Right ventricle myocardium inferior (tissue), 1 donor: ENCODE data around the gene POLR3B. TPM values are rescaled to one million over a fixed set of nuclear protein-coding genes. Genes with fewer than 3 reads are reported as not detected.

Experiments
- ATAC-seq: fragments of 200-7000 bp; cut with Tn5 transposase; one replicate; pipeline ENCODE4 v1.9.1; 2020; ENCODE audit warnings: mild to moderate bottlenecking, moderate library complexity
- DNase-seq: peaks from one replicate; pipeline ENCODE4 v3.0.0; 2021; ENCODE audit errors: missing footprints
- intact Hi-C: fragments of 100-400 bp; cut with DNase I; formaldehyde crosslinking; loops from one replicate; pipeline ENCODE4 v1.11.0; 2022
- total RNA-seq: library from RNA; stranded (reverse); fragmentation: NEBNext Ultra II Directional; extraction: Animal tissue kit (Norgen Biotek cat#: 25700); gene quantifications from one replicate; pipeline ENCODE4 v1.2.1, GENCODE V29; 2021
- donor health status: DM: no; HTN: yes; CAD: no; lungs with severe emphysema.

Gene POLR3B
- total RNA-seq, 1 donor from 2014 or later = 7.3 TPM

- intact Hi-C loops = no loop called here
- ATAC-seq (no peak), DNase-seq (no peak)
Observed at GRCh38 chr12:106495354-106495965, 137.9 kb downstream of the POLR3B start.

GRCh38 chr12:106498056-106498455 is 140.5 kb downstream of the POLR3B start:
- intact Hi-C loops = no loop called here
- DNase-seq (no peak), ATAC-seq (peak; percentile 31)

- intact Hi-C loops = no loop called here
- DNase-seq = no peak
- no peak for ATAC-seq
Observed at GRCh38 chr12:106499628-106500027, 142.1 kb downstream of the POLR3B start.

- intact Hi-C loops = no loop called here
- ATAC-seq (no peak), DNase-seq (no peak)
Observed at GRCh38 chr12:106506691-106507090, 149.1 kb downstream of the POLR3B start.

GRCh38 chr12:106508966-106509365 is 151.4 kb downstream of the POLR3B start:
- DNase-seq = no peak
- ATAC-seq = no peak
- intact Hi-C loops = no loop called here

GRCh38 chr12:106511365-106511764 is 153.8 kb downstream of the POLR3B start:
- intact Hi-C loops = no loop called here
- ATAC-seq = no peak
- DNase-seq = no peak

- DNase-seq (no peak), ATAC-seq (no peak)
- intact Hi-C loops = no loop called here
Observed at GRCh38 chr12:106517314-106517713, 159.8 kb downstream of the POLR3B start.

- no peak for ATAC-seq
- intact Hi-C loops = no loop called here
- no peak for DNase-seq
Observed at GRCh38 chr12:106519607-106520021, 162.1 kb downstream of the POLR3B start.

- intact Hi-C loops = no loop called here
- no peak for ATAC-seq
- no peak for DNase-seq
Observed at GRCh38 chr12:106521901-106522300, 164.4 kb downstream of the POLR3B start.

- intact Hi-C loops = no loop called here
- ATAC-seq (no peak), DNase-seq (no peak)
Observed at GRCh38 chr12:106522708-106523107, 165.2 kb downstream of the POLR3B start.

GRCh38 chr12:106527356-106527755 is 169.8 kb downstream of the POLR3B start:
- DNase-seq = no peak
- intact Hi-C loops = no loop called here
- ATAC-seq = no peak

GRCh38 chr12:106541201-106541600 is 183.7 kb downstream of the POLR3B start:
- ATAC-seq = no peak
- intact Hi-C loops = no loop called here
- DNase-seq = no peak

- ATAC-seq (no peak), DNase-seq (no peak)
- intact Hi-C loops = no loop called here
Observed at GRCh38 chr12:106551410-106551809, 193.9 kb downstream of the POLR3B start.

- intact Hi-C loops = no loop called here
- ATAC-seq (no peak), DNase-seq (no peak)
Observed at GRCh38 chr12:106552228-106552627, 194.7 kb downstream of the POLR3B start.

Other genes starting within 250 kb of the POLR3B start
- gene NUAK1, start 218.8 kb upstream of the POLR3B start, total RNA-seq = 42.1 TPM
- gene CKAP4, start 109.7 kb upstream of the POLR3B start, total RNA-seq = 40.2 TPM
- gene TCP11L2, start 55.0 kb upstream of the POLR3B start, total RNA-seq = 93.7 TPM
- not detected for gene RFX4, start 225.3 kb downstream of the POLR3B start, total RNA-seq